IPS-NIHi7 (cell line): ENCODE data around the gene PAH.
"Not testable (repeated sequence)": the region's sequence is repeated elsewhere in the genome, so short reads cannot be mapped to it uniquely, and the experiment has no call there.

Experiments
- DNase-seq: peaks from one replicate; pipeline ENCODE4 v3.0.0; 2012; ENCODE audit warnings: mixed read lengths; ENCODE audit errors: extremely low spot score

PAH gene

DNA sequence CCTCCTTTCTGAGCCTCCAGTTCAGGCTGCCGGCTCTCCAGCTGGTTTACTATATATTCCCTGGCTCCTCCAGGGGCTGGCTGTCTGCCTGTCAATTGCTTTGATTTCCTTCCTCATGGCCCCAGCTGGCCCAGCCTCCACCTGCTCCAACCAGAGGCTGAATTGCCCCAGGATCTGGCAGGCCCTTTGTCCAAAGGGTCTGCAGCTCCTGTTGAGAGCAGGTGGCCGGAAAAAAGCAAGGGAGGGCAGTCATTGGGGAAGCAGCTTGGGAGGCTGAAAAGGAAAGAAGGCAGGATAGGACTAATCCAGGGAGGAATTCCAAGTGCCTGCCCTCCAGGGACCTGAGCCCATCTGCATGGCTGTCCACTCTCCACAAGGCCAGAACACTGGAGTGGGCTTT, 25.3 kb downstream of the PAH start:
- no peak for DNase-seq

DNA sequence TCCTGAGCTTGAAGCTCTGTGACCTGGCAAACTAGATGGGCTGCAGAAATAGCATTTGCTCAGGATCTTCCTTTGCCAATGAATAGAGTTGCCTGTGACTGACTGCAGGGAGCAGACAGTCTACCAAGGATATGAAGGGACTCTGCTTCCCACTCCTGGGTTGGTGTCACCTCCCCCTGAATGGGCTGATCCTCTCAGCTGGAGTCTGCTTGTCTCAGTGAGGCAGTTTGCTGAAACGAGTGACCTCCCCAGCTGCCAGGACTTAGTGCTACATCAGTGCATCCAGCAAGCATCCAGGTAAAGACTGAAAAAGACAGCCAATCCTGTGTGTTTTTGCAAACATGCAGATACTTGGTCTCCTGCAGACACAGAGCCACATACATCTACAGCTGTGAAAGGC, 28.5 kb downstream of the PAH start:
- DNase-seq, result no peak

DNA sequence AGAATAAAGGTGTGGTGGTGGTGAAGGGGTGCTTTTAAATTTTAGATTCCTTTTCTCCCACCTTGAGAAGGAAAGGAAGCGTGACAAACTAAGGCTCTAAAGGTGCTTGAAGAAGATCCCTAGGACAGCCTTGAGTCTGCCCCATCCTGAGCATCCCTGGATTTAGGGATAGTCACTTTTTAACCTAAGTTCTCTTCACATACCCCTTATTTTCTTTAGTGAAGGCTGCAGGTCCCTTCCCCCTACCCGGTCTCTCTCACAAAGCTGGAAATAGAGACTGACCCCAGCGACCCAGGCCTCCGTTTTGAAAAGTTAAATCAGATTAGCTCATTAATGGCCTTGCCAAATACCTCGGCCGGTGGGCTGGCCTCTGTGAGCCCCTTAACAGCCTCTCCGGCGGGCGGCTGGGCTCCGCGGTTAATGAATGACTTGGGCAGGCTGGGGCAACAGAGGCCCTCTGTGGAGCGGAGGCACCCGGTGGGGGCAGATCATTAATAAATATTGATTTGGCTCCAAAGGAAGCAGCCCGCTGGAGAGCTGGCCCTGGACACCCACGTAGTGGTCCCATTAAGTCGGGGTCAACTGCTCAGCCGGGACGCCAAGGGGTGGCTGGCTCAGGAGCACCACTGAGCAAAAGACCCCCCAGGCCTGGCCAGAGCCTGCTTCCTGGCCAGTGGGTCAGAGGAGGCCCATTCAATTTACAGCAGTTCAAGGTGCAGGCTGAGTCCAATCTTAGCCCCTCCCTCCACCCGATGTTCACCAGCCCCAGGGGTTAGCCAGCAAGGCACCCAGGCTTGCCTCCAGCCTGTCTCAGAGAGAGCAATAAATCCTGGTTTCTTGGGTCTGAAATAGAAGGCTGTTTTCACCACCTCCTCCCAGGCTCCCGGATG, 31.8 kb downstream of the PAH start:
- DNase-seq, result no peak

DNA sequence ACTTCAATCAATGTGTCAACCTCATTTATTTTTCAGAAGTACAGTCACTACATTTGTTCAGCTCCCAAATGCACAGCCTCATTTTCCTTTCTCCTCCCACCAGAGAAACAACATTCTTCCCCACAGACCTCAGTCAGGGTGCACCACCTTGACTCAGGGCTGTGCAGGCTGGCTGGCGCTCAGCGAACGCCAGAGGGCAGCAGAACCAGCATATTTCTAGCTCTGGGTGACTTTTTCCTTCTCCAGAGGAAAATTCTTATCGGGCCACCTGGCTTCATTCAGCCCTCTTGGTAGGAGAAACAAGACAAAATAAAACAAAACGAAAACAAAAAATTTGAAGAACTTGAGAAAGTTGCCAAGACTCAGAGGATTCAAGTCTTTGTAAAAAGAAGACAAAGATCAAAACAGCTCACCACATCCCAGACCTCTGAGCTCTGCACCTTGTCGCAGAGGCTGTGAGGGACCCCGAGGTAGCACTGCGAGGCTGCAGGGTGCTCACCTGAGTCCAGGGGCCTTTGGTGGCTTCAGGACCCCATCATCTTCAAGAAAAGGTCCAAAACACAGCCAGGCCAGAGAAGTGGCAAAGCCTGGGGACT, 33.7 kb downstream of the PAH start:
- DNase-seq, result peak; percentile 73

DNA sequence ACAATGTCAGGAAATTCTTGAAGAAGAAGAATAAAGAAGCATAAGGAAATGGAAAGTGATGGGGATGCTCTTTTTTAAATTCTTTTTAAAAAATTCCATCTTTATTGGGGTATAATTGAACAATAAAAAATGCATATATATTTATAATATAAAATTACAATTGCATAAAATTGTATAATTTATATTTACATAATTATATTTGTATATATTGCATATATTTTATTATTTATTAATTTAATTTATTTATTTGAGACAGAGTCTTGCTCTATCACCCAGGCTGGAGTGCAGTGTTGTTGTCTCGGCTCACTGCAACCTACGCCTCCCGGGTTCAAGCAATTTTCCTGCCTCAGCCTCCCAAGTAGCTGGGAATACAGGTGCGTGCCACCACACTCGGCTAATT, 36.3 kb downstream of the PAH start:
- DNase-seq, result no peak

DNA sequence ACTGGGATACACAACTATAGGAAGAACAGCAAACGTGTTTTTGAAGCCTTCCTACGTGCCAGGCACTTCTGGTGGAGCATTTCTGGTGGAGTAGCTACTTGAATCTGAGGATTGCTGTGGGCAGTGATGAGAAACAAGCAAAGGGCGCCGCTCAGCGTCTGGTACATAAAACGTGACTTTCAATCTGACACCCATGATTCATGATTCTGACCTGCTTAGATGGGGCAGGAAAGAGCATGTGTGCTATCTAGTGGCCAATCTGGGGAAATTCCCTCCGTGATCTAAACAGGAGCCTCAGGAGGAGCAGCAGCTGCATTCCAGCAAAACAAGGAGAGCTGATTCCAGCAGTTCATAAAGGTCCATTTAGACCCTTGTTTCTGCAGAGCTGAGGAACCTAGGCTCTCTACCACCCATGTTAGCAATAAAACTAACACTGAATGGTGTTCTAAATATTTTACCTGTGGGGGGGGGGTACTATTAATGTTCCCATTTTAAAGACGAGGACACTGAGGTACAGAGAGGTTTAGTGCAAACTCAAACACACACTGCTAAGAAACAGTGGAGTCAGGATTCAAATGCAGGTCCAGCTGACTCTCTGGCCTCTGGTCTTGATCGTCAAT, 37.8 kb downstream of the PAH start:
- peak; percentile 75 for DNase-seq

DNA sequence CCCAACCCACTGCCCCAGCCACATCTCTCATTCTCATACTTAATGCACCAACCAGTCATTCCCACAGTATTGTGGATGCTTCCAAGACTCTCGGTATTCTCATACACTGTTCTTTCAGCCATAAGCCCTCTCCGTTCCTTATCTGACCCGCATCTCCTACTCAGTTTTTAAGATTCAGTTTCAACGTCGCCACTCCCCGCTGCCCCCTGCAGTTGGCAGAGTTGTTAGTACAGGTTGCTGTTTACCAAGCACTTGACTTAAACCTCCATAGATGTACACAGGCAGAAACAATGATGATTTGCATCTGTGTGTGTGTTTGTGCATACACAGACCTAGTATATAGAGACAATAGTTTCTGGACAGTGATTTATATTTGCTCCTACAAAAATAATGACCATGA, 40.2 kb downstream of the PAH start:
- peak; percentile 28 for DNase-seq

DNA sequence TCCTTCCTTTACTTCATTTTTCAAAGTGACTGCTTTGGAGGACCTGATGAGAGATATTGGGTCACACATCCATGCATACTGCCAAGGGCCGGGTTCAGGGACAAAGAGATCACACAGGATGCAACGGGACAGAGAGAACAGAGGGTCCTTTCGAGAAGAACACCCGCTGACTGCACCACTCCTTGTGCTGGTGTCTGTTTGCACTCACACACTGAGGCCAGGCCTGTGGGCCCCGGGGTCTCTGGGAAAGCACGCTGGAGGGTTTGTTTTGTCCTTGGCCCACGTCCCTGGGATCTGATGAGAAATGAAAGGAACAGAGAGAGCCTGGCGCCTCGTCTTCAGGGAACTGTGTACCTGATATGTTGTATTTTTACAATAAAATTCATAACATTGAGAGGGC, 42.2 kb downstream of the PAH start:
- no peak for DNase-seq

DNA sequence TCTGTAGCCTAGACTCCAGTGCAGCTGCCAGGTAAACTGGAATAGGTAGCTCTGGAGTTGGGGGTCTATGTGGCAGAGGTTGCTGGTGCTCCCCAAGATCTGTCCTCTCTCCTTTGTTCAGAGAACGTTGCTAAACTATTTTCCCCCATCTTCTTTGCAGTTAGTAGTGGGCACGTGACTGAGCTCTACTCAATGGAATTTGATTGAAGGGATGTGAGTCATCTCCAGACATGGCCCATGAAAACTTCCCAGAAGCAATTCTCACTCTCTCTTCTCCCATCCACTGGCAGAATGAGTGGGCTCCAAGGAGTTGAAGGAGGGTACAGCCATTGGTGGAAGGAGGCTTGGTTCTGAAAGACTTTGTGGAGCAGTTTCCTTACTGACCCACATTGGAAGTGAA, 44.0 kb downstream of the PAH start:
- DNase-seq, result no peak

DNA sequence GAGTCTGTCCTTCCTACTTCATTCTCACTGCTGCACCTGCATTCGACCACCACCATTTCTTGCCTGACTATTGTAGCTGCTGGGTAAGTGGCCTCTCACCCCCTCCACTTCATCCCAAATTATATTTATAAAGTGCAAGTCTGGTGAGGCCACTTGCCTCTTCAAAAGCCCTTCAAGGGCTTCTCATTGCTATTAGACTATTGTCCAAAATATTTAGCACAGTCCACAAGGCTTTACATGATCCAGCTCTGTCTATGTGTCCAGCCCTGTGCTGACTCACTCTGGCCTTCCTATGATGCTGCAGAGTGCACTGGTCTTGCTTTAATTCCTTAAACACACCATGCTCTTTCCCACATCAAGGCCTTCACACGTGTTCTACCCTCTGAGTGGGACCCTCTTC, 46.0 kb downstream of the PAH start:
- no peak for DNase-seq

DNA sequence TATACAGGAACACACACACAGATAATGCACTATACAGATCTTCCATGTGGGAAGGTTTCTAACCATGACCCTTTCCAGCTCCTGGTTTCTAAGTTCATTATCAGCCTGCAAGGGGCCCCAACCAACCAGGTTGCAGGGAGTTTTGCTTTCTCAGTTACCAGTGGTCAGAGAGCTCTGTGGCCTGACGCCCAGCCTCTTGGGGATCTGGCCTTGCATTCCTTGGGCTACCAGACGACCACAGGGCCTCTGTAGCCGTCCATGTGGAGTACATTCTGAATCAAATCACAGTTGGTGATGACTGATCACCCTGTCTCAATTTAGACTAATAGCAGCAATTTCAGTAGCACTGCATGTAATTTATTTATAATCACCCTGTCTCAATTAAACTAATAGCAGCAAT, 47.5 kb downstream of the PAH start:
- no peak for DNase-seq

DNA sequence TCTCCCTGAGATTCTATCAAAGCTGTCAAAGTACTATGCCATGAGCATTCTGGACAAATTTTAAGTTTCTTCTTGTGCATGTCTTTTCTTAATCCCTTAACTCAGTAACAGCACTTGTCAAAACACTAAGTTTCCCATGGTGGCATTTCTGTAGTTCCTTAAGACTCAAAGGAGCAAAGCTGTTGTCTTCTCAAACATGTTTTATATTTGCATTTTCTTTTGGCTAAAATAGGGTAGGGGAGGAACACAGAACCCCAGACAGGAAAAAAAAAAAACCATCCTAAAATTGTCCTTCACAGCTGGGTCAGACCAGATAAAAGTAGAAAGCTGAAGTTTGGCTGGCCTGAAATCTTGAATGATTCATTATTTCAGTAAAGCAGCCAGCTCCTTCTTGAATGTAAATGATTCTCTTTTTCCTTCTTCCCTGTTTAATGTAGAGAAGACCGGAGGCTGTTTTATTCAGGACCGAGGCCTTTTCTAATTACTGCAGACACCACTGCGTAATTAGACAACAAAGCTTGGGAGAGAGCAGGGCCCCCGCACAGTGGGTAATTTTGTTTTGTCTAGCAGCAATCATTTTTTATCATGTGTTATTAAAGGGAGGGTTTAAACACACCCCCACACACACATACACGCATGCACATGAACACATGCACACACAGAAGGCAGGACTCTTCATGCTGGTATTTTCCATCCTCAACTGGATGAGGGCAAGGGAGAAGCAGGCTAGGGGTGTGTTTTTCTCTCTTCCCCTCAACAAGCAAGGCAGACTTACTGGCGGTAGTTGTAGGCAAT, 51.0 kb downstream of the PAH start:
- DNase-seq, result no peak

DNA sequence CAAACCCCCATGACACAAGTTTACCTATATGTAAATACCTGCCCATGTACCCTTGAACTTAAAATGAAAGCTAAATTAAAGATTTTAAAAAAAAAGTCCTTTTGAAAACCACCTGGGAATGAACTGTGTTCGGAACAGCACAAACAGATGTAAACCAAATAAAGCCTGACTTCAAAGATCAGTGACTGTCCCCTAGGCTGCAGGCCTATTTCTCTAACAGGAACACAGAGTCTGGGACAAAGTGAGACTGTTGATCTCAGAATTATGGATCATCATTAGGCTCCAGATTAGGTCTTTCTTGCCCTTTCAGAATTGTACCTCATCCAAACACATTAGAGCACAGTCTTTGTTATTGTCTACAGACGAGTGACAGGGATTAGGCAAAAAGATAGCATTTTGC, 54.6 kb downstream of the PAH start:
- DNase-seq, result no peak

DNA sequence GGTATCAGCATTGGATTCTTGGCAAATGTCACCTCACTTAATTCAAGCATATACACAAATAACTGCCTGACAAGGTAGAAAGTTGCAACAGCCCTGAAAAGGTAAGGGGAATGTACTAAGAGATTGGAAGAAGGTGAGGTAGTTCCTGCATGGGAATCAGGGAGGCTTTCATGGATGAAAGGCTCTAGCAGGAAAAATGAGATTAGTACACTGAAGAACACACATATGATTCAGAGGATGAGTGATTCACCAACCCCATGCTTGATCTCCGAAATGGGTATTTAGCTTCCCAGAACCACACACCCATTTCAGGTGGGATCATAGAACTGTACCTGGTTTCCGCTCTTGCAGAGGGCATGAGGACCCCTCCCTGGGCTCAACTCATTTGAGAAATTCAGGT, 65.8 kb downstream of the PAH start:
- DNase-seq, result no peak

DNA sequence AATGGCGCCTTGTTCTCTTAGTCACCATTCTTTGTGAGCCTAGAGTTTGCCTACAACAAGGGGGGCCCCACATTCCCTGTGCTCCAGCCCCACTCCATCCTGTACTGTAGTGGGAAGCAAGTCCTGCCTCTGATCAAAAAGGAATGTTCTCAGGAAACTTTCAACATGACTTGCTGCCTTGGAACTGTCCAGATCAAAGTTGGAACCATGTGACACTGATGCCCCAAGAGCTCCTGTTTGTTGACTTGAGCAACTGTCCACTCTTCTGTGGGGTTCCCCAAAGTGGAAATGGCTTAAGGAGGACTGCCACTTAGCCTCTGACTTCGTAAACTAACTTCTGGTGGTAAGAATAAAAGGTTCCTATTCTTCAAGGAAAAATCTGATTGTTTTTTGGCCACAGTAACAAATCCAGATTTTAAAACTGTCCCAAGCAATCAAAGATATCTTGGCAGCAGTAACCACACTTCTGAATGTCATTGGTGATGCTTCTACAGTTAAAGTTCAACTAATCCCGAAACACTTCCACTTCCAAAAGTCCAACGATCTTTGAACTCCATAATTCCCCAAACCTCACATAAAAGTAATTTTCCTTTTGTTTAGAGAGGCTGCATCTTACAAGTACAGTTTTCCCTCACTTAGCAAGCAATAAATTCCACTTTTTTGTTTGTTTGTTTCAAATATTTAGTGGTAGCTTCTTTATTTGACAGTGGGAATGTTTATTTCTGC, 67.2 kb downstream of the PAH start:
- no peak for DNase-seq

DNA sequence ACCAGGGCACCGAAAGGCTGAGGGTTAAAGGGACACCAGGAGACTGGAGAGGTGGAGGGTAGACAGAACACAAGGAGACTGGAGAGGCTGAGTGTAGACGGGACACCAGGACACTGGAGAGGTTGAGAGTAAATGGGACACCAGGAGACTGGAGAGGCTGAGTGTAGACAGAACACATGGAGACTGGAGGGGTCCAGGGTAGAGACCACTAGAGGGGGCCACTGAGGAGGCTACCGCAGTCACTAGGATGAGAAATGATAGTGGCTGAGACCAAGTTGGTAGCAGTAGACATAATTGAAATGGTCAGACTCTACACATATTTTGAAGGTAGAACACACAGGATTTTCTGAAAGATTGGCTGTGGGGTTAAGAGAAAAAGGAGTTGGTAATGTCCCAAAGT, 68.2 kb downstream of the PAH start:
- peak; percentile 41 for DNase-seq

DNA sequence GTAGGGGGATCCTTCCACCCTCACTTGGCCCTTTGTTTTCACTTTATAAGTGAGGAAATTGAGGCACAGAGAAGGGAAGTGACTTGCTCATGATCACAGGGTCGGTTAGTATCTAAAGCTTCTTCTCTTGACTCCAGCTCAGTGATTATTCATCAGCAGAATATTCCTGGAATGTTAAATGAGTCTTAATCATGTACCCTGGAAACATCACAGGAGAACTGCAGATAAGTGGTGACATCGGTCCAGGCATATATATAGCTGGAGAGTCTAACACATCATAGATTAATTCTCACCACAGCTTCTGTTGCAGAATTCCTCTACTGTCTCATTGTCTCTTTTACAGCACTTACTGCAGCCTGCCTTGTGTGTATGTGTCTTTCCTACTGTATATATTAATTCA, 69.9 kb downstream of the PAH start:
- DNase-seq, result no peak

DNA sequence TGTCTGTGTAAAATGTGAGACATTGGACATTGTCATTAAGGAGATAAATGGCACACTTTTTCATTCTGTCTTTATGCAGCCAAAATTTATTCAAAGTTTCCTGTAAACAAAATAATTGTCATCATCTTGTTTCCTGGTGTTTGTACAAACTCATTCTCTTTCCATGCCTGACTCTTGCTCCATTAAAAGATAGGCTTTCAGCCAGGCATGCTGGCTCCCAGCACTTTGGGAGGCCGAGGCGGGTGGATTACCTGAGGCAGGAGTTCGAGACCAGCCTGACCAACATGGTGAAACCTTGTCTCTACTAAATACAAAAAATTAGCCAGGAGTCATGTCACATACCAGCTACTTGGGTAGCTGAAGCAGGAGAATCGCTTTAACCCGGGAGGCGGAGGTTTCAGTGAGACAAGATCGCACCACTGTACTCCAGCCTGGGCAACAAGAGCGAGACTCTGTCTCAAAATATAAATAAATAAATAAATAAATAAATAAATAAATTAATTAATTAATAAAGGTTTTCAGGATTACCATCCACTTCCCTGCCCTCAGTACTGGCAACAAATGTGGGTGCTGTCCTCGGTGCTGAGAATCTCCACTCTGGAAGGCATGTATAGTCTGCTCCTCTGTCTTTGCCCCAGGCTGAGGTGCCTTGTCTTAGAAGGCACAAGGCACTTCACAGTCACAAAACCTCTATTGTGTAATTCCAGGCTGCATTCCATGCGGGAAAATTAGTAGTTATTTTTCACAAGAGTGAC, 83.2 kb downstream of the PAH start:
- peak; percentile 79 for DNase-seq

DNA sequence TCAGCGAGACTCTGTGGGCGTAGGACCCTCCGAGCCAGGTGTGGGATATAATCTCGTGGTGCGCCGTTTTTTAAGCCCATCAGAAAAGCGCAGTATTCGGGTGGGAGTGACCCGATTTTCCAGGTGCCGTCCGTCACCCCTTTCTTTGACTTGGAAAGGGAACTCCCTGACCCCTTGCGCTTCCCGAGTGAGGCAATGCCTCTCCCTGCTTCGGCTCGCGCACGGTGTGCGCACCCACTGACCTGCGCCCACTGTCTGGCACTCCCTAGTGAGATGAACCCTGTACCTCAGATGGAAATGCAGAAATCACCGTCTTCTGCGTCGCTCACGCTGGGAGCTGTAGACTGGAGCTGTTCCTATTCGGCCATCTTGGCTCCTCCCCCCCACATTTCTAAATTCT, 84.2 kb downstream of the PAH start:
- not testable (repeated sequence) for DNase-seq

DNA sequence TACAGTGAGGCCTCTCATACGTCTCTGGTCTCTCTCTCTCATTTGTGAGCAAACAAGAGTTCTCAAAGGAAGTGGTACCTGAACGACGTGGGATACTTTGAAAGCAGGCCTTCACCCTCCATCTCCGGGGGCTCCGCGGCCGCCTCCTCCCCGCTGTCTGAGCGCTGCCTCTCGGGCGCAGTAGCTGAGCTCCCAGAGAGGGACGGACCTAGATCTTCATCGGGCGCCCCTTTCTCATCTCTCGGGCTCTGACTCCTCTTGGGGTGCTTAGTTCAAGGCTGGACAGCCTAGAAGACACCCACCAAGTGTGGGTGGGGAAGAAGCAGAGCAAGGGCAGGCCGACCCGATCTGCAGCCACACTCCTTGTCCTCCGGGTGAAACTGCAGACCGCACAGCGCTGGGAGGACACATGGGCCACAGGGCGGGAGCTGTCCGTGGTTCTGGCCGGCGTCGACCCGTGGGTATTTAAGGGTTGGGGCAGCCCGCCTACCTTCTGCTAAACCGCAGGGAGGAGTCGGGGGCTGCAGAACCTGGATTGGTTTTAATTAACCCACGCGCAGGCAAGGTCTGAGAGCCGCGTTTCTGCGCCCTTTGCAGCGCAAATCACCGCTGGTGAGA, 92.7 kb downstream of the PAH start:
- peak; percentile 92 for DNase-seq
